Lower leg skin (tissue), 4 donors: ENCODE results near the gene ATIC. TPM values are rescaled to one million over a fixed set of nuclear protein-coding genes. Genes with fewer than 3 reads are reported as not detected.

ENCODE experiments used
- DNase-seq, 2 donors: peaks; one replicate each; pipeline ENCODE4 v3.0.0-alpha.2; 2019; ENCODE audit warnings: low spot score in 2 of 2
- H3K4me3 ChIP-seq: fragments of 200-600 bp; sonication (generic); 2 replicates; pipeline ENCODE4 v1.5.1; 2017; ENCODE audit warnings: mild to moderate bottlenecking, low read depth; ENCODE audit not compliant: poor library complexity, severe bottlenecking
- CTCF ChIP-seq, 3 donors: fragments of 450-650 bp; IDR thresholded peaks; one replicate each; pipeline ENCODE4 v1.5.1; 2016; ENCODE audit warnings: antibody characterized with exemption in 3 of 3, mild to moderate bottlenecking in 3 of 3, moderate library complexity in 2 of 3
- POLR2A ChIP-seq, 2 donors: fragments of 450-650 bp; IDR thresholded peaks; one replicate each; pipeline ENCODE4 v1.6.1; 2016 to 2017; ENCODE audit warnings: antibody characterized with exemption in 2 of 2, mild to moderate bottlenecking in 1 of 2, moderate library complexity in 1 of 2
- WGBS, 2 donors: methylation state at CpG; one replicate each; pipeline ENCODE4 v1.1.5; 2018; 5-methylcytosine and 5-hydroxymethylcytosine counted together
- intact Hi-C: fragments of 100-400 bp; cut with DNase I; formaldehyde crosslinking; loops from one replicate; pipeline ENCODE4 v1.15.0; 2023; ENCODE audit warnings: low total_unique reads
- total RNA-seq, 4 donors: library from RNA; depleted of rRNA; stranded (reverse); fragments of >200 nt; gene quantifications; one replicate each; pipeline ENCODE4 v1.1.0, GENCODE V29; 2016

Gene ATIC
- total RNA-seq, 4 donors from 2014 or later = 29.7 to 48.6 (median 34.6) TPM

DNA sequence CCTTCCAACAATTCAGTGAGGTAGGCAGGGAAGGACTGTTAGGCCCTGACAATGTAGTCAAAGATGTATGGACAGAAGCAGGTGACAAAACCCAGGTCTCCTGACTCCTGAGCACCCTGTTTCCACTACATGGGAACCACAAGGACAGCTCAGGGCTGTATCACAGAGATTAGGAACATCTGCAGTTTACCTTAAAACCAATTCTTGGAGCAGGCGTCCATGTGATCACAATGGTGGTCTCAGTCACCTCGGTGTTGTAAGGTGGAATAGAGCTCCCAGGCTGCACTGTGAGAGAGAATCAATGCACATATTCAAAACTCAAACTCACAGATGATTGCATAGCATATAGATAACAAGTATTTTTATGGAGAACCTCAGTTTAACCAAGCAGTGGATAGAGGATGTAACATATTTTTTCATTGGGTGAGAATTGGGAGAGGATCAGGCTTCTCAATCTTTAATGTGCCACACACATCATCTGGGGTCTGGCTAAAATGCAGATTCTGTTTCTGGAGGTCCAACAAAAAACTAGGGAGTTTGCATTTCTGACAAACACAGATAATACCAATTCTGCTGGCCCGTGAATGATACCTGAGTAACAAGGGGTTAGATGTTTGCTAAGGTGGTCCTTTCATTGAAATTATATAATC is 87.3 kb downstream of the ATIC start:
- H3K4me3 ChIP-seq = no peak overlapping the region
- TF ChIP-seq CTCF (IDR thresholded peaks at IDR 0.05) (no peak), POLR2A (IDR thresholded peaks at IDR 0.05) (no peak)
- intact Hi-C loops = no loop called here
- no peak for DNase-seq
- whole genome bisulfite sequencing, 2 donors = 91 to 92% methylated on average over 3 of the region's 3 CpGs

Other genes starting within 250 kb of the ATIC start
- 100 to 1,000 TPM in 1 of 4 donors, 10 to 100 TPM in 3; 70.3 to 116 (median 93.6) TPM for gene ABCA12, start 173.4 kb upstream of the ATIC start, total RNA-seq
- 100 to 1,000 TPM in 1 of 4 donors, 10 to 100 TPM in 3; 38.2 to 149 (median 52.8) TPM for gene FN1, start 124.0 kb downstream of the ATIC start, total RNA-seq